Esophagus muscularis mucosa (tissue), 4 donors: ENCODE measurements around the gene HSD17B14.

Experiments
- EP300 ChIP-seq: sonication (generic); formaldehyde crosslinking; IDR thresholded peaks from one replicate; pipeline ENCODE4 v1.6.1; 2017; ENCODE audit warnings: antibody characterized with exemption
- POLR2A ChIP-seq: fragments of 450-650 bp; IDR thresholded peaks from one replicate; pipeline ENCODE4 v1.6.1; 2017; ENCODE audit warnings: antibody characterized with exemption, moderate library complexity, mild to moderate bottlenecking, low read depth
- POLR2AphosphoS5 ChIP-seq, 2 donors: sonication (generic); formaldehyde crosslinking; IDR thresholded peaks; one replicate each; pipeline ENCODE4 v1.6.1; 2017; ENCODE audit warnings: antibody characterized with exemption in 2 of 2
- TF ChIP-seq, protein P1 (sequence below), 3 experiments: fragments of 200-600 bp in 2 of 3; fragments of 450-650 bp in 1 of 3; sonication (generic) in 2 of 3; IDR thresholded peaks; one replicate each; pipeline ENCODE4 v1.5.1; 2017 to 2019; ENCODE audit warnings: antibody characterized with exemption in 3 of 3, mild to moderate bottlenecking in 2 of 3, moderate library complexity in 1 of 3

DNA sequence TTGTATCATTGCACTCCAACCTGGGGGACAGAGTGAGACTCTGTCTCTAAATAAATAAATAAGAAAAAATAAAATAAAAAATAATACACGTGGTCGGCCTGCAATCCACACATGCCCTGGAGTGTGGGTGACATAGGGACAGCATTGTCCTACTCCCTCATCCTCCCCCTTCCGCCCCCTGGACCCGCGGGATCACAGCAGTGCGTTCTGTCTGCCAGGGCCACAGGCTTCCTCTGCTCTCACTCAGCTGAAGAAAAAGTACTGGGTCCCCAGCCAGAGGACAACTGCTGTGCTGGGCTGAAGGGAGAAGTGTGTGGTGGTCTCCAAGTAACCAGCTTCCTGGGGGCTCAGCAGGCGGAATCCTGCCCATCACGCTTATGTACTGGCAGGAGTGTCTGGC is 31.8 kb downstream of the HSD17B14 start:
- TF ChIP-seq, protein P1, sequence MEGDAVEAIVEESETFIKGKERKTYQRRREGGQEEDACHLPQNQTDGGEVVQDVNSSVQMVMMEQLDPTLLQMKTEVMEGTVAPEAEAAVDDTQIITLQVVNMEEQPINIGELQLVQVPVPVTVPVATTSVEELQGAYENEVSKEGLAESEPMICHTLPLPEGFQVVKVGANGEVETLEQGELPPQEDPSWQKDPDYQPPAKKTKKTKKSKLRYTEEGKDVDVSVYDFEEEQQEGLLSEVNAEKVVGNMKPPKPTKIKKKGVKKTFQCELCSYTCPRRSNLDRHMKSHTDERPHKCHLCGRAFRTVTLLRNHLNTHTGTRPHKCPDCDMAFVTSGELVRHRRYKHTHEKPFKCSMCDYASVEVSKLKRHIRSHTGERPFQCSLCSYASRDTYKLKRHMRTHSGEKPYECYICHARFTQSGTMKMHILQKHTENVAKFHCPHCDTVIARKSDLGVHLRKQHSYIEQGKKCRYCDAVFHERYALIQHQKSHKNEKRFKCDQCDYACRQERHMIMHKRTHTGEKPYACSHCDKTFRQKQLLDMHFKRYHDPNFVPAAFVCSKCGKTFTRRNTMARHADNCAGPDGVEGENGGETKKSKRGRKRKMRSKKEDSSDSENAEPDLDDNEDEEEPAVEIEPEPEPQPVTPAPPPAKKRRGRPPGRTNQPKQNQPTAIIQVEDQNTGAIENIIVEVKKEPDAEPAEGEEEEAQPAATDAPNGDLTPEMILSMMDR (IDR thresholded peaks at IDR 0.05): no peak
- no peak for TF ChIP-seq POLR2A
- no peak for TF ChIP-seq EP300
- no peak for TF ChIP-seq POLR2AphosphoS5 (IDR thresholded peaks at IDR 0.05)
